Measurements from ENCODE around the gene GDI1.
A peak's percentile ranks its signal among the peaks of the same experiment; 100 is the strongest.
"Not testable (repeated sequence)": the region's sequence is repeated elsewhere in the genome, so short reads cannot be mapped to it uniquely, and the experiment has no call there.

The GDI1 gene

DNA sequence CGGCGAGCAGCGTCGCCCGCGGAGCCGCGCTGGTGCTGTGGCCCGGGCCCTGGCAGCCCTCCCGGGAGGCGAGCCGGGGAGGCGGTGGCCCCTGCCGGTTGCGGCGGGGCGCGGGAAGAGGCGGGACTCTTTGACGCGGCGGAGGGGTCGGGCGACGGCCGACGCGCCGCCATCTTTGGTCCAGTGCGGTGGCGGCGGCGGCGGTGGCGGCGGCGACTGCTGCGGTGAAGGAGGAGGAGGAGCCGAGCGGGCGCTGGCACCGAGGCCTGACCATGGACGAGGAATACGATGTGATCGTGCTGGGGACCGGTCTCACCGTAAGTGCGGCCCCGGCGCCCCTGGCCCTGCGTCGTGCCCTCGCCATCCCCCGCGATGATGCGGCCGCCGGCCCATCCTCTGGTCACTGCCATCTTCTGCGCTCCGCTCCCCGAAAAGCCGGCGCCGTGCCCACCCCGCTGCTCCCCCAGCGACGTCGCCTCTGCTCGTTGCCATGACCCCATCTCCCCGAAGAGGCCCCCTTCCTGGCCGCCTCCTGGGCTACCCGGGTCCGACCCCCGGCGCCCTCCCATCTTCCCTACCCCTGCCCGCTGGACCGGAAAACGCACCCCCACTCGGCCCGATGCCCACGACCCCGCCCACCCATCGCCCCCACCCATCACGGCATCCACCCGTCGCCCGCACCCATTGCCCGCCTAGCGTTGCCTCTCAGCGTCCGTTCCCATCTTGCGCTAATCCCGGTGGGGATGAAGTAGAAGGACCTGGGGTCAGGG lies at the start of gene GDI1:
Gene GDI1 (plus strand): TSS at position 172 of the 770 bp plus-strand sequence. CDS start 101 bp downstream, at position 273.
- DNase-seq (ENCODE audit: low read depth) = peak; percentile 28

DNA sequence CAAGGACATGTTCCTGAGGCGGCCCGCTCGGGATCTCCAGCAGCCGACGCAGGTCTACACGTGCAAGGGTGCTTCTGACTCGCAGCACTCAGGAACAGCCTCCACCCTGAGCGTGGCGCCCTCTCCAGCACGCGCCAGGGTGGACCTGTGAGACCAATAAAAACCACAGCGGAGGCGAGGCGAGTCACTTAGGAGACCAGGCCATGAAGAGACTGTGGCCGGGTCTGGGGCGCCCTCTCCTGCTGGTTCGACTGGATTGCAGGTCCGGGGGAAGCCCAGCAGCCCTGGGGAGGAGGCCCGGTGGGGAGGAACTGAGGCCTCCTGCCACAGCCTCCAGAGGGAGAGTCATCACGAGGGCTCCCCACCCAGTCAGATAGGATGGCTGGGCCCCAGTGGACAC lies 48.9 kb upstream of the GDI1 start:
- DNase-seq (ENCODE audit: low read depth) = not testable (repeated sequence)

DNA sequence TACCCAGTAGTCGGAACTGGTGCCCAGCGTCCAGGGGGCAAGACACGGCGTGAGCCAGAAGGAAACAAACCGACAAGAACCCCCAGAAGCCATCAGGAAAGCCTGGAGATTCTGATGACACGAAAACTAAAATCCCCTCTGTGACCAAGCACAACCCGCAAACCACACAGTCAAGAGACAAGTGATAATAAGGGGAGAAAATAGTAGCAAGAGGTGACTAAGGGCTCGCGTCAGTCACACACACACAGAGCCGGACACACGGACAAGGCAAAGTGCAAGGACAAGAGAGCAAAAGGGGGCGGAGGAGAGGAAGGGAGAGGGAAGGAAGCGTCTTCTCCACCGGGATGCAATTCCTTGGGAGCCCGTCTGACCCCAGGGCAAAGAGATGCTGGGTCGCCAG lies 48.3 kb upstream of the GDI1 start:
- not testable (repeated sequence) for DNase-seq (ENCODE audit: low read depth)

DNA sequence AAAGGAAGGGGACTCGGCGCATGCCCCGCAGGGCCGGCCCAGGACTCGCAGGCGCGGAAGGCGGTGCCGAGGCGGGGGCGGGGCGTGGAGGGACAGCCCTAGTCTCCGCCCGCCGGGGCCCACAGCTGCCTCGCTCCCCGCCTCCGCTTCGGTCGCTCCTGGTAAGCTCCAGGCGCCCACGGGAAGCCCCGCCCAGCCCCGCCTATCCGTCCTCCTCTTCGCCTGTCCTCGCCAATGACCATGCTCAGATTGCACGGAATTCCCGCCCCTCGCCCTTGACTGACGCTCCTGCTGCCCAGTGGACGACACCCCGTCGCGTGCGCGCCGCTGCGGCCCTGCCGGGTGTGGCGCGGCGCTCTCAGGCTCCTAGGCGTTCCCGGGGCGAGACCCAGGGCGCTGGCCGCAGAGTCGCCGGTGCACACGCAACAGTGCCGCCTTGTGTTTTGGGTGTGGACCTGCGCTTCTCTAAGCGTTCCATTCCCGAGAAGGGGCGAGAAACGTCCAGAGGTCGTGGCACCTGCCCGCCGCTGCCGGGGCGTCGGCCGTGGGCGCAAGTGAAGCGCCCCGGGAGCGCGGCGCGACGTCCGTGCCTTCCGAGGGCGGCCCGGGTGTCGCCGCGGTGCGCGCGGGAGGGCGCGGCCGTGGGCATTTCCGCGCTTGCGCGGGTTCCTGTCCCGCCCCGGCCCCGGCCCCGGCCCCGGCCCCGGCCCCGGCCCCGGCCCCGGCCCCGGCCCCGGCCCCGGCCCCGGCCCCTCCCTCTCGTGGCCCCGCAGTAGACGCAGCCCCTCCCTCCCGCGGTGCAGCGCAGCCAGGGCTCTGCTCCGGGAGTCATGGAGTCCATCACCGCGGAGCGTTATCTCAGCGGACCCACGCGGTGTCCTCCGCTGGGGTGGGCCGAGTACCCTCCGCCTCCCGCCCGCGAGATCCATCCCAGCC lies 46.9 kb upstream of the GDI1 start:
- DNase-seq (ENCODE audit: low read depth) = not testable (repeated sequence)

DNA sequence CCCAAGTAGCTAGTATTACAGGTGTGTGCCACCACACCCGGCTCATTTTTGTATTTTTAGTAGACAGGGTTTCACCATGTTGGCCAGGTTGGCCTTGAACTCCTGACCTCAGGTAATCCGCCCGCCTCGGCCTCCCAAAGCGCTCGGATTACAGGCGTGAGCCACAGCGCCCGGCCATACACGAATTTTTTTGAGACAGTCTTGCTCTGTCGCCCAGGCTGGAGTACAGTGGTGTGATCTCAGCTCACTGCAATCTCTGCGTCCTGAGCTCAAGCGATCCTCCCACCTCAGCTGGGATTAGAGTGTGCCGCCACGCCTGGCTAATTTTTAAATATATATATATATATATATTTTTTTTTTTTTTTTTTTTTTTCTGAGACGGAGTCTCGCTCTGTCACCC lies 40.6 kb upstream of the GDI1 start:
- DNase-seq (ENCODE audit: low read depth) = not testable (repeated sequence)

DNA sequence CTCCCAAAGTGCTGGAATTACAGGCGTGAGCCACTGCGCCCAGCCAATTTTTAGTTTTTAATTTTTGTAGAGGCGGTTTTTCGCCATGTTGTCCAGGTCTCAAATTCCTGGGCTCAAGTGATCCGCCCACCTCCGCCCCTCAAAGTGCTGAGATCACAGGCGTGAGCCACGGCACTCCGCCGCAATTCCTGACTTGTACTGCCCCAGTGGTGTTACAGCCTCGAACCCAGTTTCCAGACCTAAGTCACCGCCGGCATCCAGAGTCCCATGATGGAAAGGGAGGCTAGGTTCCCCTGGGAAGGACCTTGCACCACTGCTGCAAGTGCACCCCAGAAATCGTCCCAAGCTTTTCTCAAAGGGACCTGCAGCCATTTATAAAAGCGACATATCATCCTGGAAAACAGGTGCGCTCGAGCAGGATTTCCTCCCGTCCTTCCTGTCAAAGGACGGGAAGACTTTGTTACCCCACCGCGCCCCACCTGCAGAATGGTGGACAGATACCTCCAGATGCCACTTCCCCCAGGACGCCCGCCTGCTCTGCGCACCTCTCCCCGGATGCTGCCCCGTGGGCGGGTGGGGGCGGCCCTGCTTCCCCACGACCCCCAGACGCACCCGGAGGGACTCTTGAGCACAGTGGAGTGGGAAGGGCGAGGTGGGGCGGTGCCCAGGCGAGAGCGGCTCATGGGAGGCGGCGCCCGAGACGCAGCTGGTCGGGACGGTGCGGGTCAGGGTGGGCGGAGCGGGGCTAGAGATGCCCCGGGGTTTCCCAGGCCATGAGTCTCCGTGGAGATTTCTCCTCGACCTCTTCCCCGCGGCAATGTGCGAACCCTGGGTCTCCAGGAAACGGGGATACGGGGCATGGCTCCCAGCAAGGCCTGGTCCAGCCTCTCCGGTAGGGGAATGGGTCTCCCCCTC lies 39.7 kb upstream of the GDI1 start:
- DNase-seq (ENCODE audit: low read depth) = peak; percentile 50

DNA sequence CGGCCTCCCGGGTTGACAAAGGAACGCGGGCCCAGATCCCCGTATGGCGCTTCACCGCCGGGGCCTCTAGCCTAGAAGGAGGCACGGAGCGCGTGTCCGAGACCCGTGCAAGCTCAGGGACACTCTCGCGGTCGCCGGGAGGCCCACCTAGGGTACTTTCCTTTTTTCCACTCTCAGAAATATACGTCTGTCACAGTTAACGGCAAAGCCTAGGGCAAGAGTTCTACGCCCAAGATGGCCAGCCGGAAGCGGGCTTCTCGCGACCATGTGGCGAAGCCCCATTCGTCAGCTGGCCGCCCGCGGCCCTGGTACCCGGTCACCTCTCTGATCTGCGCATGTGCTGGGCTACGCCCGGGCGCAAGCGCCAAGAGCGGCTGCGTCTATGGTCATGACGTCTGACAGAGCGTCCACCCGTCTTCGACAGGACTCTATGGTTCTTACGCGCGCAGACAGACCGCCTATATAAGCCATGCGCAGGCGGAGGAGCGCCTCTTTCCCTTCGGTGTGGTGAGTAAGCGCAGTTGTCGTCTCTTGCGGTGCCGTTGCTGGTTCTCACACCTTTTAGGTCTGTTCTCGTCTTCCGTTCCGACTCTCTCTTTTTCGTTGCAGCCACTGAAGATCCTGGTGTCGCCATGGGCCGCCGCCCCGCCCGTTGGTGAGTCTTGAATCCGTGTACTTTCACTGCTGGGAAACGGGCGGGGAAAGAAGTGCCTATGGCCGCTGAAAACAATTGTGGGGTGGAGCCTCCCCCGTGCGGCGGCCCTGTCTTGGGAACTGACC lies 38.9 kb upstream of the GDI1 start, which contains the start of gene RPL10:
Gene RPL10 (plus strand): TSS at position 490 of the 780 bp plus-strand sequence. CDS start 143 bp downstream, at position 633.
- peak; percentile 80 for DNase-seq (ENCODE audit: low read depth)

DNA sequence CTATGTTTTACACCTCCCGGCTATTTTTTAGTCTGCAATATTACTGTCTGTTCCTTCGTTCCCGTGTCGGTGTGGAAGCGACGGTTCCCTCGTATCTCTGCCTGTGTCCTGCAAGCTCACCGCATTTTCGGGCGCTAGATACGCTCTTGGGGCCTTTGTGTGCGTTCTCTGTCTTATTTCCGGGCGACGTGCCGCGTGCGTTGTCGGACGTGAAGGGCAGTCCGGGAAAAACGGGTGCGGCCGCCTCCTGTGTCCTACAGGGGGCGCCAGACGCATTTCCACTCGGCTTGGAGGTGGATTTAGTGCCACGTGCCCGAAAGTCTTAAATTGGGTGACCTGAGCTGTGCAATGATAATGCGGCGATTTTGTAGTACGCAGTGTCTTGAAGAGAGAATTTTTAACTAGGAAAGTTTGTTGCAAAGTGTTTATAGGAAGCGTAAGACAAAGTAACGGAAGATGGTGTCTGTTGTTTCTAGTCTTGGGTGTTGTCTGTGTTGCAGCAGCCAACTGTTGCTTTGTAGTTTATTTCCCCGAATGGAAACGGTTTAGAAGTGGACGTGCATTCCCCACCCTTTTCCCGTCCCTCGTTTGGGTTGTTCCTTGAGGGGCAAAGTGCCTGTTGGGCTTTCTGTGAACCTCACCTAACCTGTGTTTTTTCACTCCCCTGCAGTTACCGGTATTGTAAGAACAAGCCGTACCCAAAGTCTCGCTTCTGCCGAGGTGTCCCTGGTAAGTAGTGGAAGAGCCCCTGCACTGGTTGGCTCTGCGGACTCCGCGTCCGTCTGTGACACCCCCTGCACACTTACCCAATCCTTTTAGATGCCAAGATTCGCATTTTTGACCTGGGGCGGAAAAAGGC lies 38.1 kb upstream of the GDI1 start:
- DNase-seq (ENCODE audit: low read depth) = peak; percentile 64

DNA sequence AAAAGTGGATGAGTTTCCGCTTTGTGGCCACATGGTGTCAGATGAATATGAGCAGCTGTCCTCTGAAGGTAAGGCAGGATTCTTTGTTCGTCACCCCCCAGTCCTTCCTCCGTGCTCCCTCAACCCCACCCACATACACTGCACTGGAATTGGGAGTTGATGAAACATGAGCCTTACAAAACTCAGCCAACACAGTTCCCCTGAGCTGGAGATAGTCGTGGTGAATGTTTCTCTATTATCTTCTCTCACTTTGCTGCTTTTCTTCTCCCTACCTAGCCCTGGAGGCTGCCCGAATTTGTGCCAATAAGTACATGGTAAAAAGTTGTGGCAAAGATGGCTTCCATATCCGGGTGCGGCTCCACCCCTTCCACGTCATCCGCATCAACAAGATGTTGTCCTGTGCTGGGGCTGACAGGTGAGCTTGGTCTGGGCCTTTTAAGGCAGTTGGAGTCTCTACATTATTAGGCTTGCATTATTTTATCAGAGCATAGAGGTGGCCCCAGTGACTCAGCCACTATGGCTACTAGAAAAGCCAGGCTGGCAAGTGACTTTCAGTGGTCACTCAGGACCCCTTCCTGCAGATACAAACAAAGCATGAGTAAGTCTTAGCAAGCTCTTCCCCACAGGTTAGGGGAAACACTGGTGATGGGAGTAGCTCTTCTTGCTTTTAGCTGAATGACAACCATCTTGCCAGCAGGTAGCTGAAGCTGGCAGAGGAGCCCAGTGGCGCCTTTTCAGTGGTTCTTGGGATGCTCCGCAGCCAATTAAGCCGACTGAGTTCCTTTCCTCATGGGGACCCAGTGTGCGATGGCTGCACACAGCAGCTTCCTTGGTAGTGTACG lies 37.2 kb upstream of the GDI1 start:
- DNase-seq (ENCODE audit: low read depth) = no peak

DNA sequence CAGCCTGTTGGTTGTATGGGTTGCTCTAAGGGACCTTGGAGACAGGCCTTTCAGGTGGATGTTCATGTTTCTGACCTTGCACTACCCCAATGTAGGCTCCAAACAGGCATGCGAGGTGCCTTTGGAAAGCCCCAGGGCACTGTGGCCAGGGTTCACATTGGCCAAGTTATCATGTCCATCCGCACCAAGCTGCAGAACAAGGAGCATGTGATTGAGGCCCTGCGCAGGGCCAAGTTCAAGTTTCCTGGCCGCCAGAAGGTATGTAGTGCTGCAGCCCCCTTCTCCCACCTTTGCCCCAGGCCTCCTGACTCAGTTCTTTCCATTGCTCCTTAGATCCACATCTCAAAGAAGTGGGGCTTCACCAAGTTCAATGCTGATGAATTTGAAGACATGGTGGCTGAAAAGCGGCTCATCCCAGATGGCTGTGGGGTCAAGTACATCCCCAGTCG lies 36.6 kb upstream of the GDI1 start:
- DNase-seq (ENCODE audit: low read depth) = not testable (repeated sequence)

DNA sequence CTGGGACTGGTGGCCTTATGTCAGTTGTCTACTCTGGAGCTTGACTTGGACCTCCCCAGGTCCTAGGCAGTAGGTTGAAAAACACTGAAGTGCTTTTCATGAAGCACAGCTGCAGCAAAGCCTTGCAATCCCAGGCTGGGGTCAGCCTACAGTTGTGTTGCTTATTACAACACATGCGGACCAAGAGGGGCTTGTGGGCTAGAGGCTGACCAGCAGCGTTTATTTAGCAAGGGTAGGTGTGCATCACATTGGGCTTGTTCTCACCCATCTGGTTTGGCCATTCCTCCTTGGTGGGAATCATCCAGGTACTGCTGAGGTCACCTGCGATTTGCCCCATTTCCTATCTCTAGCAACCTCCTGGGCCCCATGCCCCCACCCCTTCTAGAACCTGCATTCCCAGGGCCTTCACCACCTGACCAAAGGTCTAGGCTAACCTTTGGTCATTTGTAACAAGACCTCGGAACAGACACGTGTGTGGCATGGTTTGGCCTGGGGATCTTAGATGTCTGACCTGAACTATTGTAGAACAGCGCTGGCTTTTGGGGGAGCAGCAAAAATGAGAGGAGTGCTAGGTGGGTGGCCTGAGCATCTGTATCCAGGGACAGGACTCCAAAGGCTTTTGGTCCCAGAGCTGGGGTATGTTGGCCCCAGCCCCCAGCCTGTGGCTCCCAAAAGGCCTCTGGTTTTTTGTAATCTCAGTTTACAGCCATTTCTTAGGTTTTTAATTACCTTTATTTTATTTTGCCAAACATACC lies 35.7 kb upstream of the GDI1 start:
- DNase-seq (ENCODE audit: low read depth) = no peak

DNA sequence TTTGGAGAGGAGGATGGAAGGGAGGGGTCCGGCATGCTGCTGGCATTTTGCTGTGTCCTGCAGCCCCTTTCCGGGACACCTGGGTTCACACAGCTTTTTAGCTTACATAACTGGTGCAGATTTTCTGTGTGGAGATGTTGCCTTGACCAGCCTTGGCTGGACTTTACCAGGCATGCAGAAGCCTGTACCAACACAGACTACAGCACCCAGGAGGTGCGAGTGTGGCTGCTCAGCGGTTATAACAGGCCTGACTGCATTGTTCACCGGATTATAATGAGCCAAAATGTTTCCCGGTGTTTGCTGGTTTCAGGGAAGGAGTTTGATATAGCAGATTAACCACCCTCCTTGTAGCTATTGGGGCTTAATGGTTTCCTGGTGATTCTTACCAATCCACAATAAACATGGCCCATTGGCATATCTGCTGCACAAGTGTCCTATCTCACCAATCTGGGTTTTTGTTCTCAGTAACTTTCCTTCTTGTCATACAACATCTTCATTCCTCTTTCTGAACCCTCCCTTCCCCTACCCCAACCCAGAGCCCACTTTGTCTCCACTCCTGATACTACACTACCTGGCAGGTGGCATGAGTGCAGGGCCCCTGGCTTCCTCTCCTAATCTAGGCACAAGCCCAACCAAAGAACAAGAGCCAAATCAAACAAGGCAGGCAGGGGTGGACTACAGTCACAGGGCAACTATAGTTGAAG lies 34.9 kb upstream of the GDI1 start:
- no peak for DNase-seq (ENCODE audit: low read depth)

DNA sequence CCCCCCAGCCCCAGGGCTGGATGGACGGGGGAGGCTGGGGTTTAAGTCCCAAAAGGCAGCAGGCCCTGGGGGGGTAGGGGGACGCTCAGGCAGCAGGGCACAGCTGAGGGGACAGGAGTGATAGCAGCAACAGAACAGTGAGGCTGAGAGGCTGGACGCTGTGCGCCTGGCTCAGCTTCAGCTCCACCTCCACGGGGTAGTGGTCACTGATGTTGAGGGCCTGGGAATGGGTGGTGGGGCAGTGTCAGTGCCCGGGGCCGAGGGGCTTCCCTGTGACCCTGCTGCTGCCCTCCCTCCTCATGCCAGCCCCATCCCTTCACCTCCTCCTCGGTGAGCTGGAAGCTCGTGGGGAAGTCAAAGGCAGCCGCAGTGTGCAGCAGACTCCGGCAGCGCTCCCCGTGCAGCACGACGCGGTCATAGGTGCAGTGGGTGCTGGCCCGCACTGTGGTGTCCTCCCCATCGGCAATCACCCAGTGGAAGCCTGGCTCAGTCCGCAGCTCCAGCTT lies 34.3 kb upstream of the GDI1 start:
- DNase-seq (ENCODE audit: low read depth) = no peak

DNA sequence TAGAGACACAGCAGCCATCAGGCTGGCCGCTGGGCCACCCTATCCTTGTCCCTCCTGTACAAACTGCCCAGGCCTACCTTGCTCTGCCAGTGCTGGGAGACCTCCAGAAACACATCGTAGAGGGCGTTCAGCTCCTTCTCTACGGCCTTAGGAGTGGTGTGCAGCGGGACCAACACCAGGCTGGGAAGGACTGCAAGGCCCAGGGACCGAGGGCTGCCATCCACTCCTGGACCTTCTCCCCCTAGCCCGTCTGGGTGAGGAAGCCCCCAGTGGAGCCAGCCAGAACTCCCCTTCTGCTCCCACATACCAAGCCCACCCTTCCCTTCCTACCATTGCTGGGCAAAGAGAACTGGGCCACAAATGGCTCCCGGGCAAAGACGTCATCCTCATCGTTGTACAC lies 33.8 kb upstream of the GDI1 start:
- DNase-seq (ENCODE audit: low read depth) = no peak

DNA sequence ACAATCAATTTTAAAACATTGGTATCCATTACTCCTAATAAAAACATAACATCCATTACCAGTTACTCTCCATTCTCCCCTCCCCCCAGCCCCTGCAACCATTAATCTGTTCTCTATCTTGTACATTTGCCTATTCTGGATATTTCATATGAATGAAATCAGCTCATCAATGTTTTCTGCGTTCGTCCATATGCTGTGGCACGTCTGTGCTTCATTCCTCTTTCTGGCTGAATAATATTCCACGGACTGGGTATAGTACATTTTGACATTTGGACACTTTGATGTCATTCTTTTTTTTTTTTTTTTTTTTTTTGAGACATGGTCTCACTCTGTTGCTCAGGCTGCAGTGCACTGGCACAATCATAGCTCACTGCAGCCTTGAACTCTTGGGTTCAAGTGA lies 33.1 kb upstream of the GDI1 start:
- DNase-seq (ENCODE audit: low read depth) = no peak

DNA sequence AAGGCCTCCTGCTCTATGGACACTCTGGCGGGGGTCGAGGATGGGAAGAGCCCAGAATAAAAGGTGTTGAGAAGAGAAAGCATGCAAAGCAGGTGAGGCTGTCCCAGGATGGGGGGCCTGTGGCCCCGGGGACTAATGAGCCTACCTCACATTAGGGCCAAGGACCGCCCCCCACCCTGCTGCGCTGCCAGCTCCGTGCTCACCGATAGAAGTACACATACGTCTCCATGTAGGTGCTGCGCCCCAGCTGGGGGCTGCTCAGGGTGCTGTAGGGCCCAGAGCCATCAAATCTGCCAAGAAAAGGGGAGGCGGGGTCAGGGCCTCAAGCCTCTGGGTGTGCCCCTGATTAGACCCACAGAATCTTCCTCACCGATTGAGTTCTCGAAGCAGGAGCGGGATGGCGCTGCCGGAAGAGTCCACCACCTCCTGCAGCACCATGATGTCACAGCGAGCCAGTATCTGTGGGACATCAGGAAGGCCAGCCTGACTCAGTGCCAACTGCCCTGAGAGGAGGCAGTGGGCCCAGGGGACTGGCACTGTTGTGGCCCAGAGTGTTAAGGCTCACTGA lies 32.2 kb upstream of the GDI1 start:
- DNase-seq (ENCODE audit: low read depth) = no peak

DNA sequence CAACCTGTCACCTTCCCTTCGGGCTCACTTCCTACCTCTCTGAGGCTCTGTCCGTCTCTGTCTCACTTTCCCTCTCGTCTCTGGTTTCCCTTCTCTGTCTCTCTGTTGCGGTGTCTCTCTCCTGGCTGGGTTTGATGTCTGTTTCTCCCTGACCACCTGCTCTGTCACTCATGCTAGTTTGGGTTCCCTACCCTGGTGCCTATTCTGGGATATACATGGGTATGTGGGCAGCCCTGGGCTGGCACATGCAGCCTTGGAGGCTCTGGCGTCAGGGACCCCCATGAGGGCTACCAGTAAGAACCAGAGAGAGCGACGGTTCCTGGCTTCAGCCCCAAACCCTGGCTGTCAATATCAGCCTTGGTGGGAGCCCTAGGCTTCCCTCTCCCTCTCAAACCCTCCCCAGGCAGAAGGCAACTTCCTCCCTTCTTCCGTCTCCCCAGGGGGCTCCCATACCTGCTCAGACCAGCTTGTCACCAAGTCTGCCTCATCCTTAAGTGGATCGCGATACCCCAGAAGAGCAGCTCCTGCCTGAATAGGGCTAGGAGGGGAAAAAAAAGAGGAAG lies 28.2 kb upstream of the GDI1 start:
- no peak for DNase-seq (ENCODE audit: low read depth)

Measured in stimulated activated CD8-positive, alpha-beta memory T cell treated with anti-CD3 and anti-CD28 coated beads, Interleukin-12 subunit alpha, Interleukin-12 subunit beta, amount 100 ng/mL, for 4 hours (primary cell).